SU-DHL-6 (cell line): ENCODE measurements around the gene RGS6.

Experiments used
- EZH2phosphoT487 ChIP-seq: fragments of 200-600 bp; sonication (generic), shearing (Covaris generic); conservative IDR thresholded peaks from 2 replicates; pipeline ENCODE4 v1.6.1; 2018; ENCODE audit warnings: mild to moderate bottlenecking, antibody characterized with exemption, low read length, moderate library complexity, mixed read lengths
- TF ChIP-seq, protein P1 (sequence below): fragments of 200-600 bp; sonication (generic); IDR thresholded peaks from one replicate; pipeline ENCODE4 v1.5.1; 2017; ENCODE audit warnings: antibody characterized with exemption, mild to moderate bottlenecking, low read length, moderate library complexity; ENCODE audit not compliant: insufficient read depth, poor library complexity, severe bottlenecking

DNA sequence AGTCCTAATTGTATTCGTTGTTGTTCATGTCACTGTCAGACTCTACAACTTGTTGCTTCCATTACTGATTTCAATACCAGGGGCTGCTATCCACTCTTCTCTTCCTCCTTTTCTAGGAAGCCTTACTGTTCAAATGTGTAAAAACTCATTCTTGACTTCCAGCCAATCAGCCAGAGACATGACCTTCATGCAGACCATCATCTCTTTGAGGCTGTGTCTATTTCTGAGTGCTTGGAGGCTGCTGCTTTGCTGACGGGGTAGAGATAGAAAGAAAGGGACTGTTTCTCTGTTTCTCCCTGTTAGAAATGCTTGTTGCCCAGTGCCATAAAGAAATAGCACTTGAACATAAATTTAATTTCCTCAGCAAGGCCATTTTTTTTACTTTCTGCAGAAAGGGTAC lies 282.9 kb downstream of the RGS6 start:
- TF ChIP-seq, protein P1, sequence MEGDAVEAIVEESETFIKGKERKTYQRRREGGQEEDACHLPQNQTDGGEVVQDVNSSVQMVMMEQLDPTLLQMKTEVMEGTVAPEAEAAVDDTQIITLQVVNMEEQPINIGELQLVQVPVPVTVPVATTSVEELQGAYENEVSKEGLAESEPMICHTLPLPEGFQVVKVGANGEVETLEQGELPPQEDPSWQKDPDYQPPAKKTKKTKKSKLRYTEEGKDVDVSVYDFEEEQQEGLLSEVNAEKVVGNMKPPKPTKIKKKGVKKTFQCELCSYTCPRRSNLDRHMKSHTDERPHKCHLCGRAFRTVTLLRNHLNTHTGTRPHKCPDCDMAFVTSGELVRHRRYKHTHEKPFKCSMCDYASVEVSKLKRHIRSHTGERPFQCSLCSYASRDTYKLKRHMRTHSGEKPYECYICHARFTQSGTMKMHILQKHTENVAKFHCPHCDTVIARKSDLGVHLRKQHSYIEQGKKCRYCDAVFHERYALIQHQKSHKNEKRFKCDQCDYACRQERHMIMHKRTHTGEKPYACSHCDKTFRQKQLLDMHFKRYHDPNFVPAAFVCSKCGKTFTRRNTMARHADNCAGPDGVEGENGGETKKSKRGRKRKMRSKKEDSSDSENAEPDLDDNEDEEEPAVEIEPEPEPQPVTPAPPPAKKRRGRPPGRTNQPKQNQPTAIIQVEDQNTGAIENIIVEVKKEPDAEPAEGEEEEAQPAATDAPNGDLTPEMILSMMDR, result no peak
- no peak for TF ChIP-seq EZH2phosphoT487
